Measurements from ENCODE around the gene CD160. TPM values are rescaled to one million over a fixed set of nuclear protein-coding genes. Genes with fewer than 3 reads are reported as not detected.
A peak's percentile ranks its signal among the peaks of the same experiment; 100 is the strongest.

Gene CD160
- total and polyA plus RNA-seq, 2 of the 13 experiments (the other 11 are each of a cell fraction or from before 2014, with no cell fraction given), result 0.09 TPM; not detected in 1

- TF ChIP-seq ZNF407 (CRISPR knock-in tag; IDR thresholded peaks at IDR 0.05; ENCODE audit: not compliant biosample characterization), result no peak
- TF ChIP-seq KDM6A (CRISPR knock-in tag; IDR thresholded peaks at IDR 0.05; ENCODE audit: low read depth), result peak; percentile 83
- TF ChIP-seq, protein P1, sequence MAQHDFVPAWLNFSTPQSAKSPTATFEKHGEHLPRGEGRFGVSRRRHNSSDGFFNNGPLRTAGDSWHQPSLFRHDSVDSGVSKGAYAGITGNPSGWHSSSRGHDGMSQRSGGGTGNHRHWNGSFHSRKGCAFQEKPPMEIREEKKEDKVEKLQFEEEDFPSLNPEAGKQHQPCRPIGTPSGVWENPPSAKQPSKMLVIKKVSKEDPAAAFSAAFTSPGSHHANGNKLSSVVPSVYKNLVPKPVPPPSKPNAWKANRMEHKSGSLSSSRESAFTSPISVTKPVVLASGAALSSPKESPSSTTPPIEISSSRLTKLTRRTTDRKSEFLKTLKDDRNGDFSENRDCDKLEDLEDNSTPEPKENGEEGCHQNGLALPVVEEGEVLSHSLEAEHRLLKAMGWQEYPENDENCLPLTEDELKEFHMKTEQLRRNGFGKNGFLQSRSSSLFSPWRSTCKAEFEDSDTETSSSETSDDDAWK (CRISPR knock-in tag; IDR thresholded peaks at IDR 0.05), result no peak
- TF ChIP-seq, protein P2, sequence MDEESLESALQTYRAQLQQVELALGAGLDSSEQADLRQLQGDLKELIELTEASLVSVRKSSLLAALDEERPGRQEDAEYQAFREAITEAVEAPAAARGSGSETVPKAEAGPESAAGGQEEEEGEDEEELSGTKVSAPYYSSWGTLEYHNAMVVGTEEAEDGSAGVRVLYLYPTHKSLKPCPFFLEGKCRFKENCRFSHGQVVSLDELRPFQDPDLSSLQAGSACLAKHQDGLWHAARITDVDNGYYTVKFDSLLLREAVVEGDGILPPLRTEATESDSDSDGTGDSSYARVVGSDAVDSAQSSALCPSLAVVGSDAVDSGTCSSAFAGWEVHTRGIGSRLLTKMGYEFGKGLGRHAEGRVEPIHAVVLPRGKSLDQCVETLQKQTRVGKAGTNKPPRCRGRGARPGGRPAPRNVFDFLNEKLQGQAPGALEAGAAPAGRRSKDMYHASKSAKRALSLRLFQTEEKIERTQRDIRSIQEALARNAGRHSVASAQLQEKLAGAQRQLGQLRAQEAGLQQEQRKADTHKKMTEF (CRISPR knock-in tag; IDR thresholded peaks at IDR 0.05), result peak; percentile 31; the same call in 1 of the 2 replicates
- TF ChIP-seq ZBTB49 (CRISPR knock-in tag; IDR thresholded peaks at IDR 0.05; ENCODE audit: borderline replicate concordance), result no peak
- TF ChIP-seq, protein P3, sequence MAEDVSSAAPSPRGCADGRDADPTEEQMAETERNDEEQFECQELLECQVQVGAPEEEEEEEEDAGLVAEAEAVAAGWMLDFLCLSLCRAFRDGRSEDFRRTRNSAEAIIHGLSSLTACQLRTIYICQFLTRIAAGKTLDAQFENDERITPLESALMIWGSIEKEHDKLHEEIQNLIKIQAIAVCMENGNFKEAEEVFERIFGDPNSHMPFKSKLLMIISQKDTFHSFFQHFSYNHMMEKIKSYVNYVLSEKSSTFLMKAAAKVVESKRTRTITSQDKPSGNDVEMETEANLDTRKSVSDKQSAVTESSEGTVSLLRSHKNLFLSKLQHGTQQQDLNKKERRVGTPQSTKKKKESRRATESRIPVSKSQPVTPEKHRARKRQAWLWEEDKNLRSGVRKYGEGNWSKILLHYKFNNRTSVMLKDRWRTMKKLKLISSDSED (CRISPR knock-in tag; IDR thresholded peaks at IDR 0.05), result no peak
- peak; percentile 93 for TF ChIP-seq HNF4A (CRISPR knock-in tag; IDR thresholded peaks at IDR 0.05)
- no peak for TF ChIP-seq CREB1 (IDR thresholded peaks at IDR 0.05)
- peak; percentile 61 for TF ChIP-seq CREB1 (CRISPR knock-in tag; IDR thresholded peaks at IDR 0.05)
- TF ChIP-seq, protein P4, sequence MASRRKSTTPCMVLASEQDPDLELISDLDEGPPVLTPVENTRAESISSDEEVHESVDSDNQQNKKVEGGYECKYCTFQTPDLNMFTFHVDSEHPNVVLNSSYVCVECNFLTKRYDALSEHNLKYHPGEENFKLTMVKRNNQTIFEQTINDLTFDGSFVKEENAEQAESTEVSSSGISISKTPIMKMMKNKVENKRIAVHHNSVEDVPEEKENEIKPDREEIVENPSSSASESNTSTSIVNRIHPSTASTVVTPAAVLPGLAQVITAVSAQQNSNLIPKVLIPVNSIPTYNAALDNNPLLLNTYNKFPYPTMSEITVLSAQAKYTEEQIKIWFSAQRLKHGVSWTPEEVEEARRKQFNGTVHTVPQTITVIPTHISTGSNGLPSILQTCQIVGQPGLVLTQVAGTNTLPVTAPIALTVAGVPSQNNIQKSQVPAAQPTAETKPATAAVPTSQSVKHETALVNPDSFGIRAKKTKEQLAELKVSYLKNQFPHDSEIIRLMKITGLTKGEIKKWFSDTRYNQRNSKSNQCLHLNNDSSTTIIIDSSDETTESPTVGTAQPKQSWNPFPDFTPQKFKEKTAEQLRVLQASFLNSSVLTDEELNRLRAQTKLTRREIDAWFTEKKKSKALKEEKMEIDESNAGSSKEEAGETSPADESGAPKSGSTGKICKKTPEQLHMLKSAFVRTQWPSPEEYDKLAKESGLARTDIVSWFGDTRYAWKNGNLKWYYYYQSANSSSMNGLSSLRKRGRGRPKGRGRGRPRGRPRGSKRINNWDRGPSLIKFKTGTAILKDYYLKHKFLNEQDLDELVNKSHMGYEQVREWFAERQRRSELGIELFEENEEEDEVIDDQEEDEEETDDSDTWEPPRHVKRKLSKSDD (CRISPR knock-in tag; IDR thresholded peaks at IDR 0.05; ENCODE audit: low read depth), result no peak
- no peak for TF ChIP-seq ZNF619 (CRISPR knock-in tag; IDR thresholded peaks at IDR 0.05)
Observed at GRCh38 chr1:145711213-145711651, 8.1 kb upstream of the CD160 start (continued).
